ENCODE measurements around the gene NUCB1. TPM values are rescaled to one million over a fixed set of nuclear protein-coding genes. Genes with fewer than 3 reads are reported as not detected.
A peak's percentile ranks its signal among the peaks of the same experiment; 100 is the strongest.

NUCB1 gene
- 117 and 122 TPM in 2 replicates for total RNA-seq

DNA sequence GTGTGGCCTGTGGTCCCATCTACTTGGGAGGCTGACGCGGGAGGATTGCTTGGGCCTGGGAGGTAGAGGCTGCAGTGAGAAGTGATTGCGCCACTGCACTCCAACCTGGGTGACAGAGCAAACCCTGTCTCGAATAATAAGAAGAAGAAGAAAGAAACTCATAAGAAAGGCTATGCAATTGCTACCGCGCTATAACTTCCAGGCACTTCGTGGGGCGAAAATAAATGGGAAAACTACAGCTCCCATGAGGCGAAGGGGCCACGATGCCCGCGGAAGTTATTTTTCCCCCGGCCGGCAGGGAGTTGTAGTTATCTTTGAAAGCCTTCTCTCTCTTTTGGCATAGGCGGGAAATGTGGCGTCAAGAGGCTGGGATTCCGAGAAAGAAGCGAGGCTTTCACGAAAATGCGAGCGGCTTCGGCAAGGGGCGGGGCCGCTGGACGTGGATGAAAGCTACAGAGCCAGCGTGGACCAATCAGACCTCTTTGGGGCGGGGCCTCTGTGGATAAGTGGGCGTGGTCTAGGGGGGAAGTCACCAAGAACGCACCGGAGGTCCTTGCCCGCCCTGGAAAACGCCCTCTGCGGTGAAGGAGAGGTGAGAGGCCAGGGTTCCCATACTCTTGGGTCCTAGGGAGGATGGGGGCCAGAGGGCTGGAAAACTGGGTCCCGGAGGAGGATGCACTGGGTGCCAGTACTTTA is at the start of gene NUCB1:
Gene NUCB1, plus strand, starts transcription at position 532 of the 696 bp plus-strand sequence. CDS start 485 bp downstream, outside the sequence.
- intact Hi-C loops (cut with micrococcal nuclease) = loop anchor here (1.0 to 5.0 kb wide), 10 partner anchors 13 to 227 kb away; partner anchors contain the start of genes BAX, DHDH, FTL and GYS1
- Mint-ChIP-seq H3K27ac (peak within 1 kb of the TSS; percentile 96), H3K9me3 (no peaks in the 10 kb centered on the region), H3K27me3 (ENCODE audit: insufficient read depth) (peaks cover 5% of the 10 kb centered on the region), H3K36me3 (ENCODE audit: low read depth) (peaks cover 24% of the 10 kb centered on the region), H3K4me1 (ENCODE audit: low read depth) (peaks cover 32% of the 10 kb centered on the region), H3K4me3 (peak within 1 kb of the TSS; percentile 93)
- DNase-seq (ENCODE audit: low spot score) = peak; percentile 99

DNA sequence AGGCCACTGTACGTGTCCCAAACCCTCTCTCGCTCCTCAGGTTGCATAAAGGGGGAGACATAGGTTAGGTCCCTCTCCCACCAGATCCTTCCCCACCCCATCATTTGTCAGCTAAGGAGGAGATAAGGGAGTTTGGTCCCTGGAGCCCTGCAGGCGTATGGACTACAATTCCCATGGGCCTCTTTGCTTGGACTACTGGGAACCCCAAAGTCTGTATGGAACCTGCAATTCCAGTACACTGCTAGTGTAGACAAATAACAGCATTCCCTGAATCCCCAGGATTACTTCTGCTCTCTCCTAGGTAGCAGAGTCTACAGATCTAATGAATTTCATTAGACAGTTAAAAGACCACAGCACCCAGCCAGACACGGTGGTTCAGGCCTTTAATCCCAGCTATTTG is 47.8 kb upstream of the NUCB1 start:
- Mint-ChIP-seq H3K27me3 (ENCODE audit: insufficient read depth) (peaks cover 2% of the 10 kb centered on the region), H3K4me1 (ENCODE audit: low read depth) (no peaks in the 10 kb centered on the region), H3K36me3 (ENCODE audit: low read depth) (no peaks in the 10 kb centered on the region), H3K4me3 (no peak overlapping the region), H3K27ac (no peak overlapping the region), H3K9me3 (no peaks in the 10 kb centered on the region)
- no peak for DNase-seq (ENCODE audit: low spot score)
- intact Hi-C loops (cut with micrococcal nuclease) = no loop called here

DNA sequence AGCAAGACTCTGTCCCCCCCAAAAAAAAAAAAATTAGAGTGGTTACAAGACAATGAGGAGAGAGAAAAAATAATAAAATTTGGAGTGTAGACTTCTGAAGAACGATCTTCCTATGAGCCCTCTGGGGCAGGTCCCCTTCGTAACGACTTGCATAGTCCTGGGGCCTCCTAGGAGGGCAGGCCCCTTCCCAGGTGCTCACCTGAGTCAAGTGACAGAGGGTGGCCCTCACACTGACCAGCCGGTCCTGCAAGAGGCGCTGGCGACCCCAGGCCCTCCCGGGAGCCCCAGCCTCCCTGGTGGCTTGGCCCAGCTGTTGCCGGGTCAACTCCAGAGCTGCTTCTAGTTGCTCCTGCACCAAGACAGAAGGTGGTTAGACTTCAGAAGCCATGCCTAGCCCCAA is 46.6 kb upstream of the NUCB1 start:
- Mint-ChIP-seq H3K36me3 (ENCODE audit: low read depth) (no peaks in the 10 kb centered on the region), H3K27me3 (ENCODE audit: insufficient read depth) (no peaks in the 10 kb centered on the region), H3K9me3 (no peaks in the 10 kb centered on the region), H3K27ac (no peak overlapping the region), H3K4me1 (ENCODE audit: low read depth) (no peaks in the 10 kb centered on the region), H3K4me3 (no peak overlapping the region)
- intact Hi-C loops (cut with micrococcal nuclease) = no loop called here
- no peak for DNase-seq (ENCODE audit: low spot score)

DNA sequence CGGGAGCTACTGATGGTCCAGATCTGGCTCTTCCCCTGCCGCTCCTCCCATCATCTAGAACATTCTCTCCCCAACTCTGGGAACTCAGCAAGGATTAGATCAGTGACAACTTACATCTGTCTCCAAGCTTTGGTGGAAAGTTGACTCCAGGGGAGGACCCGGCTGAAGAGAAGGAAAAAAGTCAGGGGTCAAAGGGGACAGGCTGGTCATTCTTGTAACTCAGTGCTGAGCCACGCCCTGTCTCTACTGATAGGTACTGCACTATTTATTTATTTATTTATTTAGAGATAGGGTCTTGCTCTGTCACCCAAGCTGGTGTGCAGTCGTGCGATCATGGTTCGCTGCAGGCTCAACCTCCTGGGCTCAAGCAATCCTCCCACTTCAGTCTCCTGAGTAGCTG is 46.0 kb upstream of the NUCB1 start:
- DNase-seq (ENCODE audit: low spot score) = no peak
- Mint-ChIP-seq H3K36me3 (ENCODE audit: low read depth) (no peaks in the 10 kb centered on the region), H3K4me1 (ENCODE audit: low read depth) (no peaks in the 10 kb centered on the region), H3K9me3 (no peaks in the 10 kb centered on the region), H3K4me3 (no peak overlapping the region), H3K27me3 (ENCODE audit: insufficient read depth) (no peaks in the 10 kb centered on the region), H3K27ac (no peak overlapping the region)
- intact Hi-C loops (cut with micrococcal nuclease) = no loop called here

DNA sequence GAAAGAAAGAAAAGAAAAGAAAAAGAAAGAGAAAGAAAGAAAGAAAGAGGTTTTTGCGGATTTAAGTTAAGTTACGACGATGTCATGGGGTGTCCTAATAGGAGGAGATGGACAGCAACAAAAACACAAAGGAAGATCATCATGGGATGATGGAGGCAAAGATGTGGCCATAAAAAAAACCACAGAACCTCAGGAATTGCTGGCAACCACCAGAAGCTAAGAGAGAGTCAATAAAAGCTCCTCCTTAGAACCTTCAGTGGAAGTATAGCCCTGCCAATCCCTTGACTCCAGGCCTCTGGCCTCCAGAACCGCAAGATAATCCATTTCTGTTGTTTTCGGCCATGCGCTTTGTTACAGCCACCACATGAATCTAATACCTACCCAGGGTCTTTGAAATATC is 43.2 kb upstream of the NUCB1 start:
- no peak overlapping the region for H3K4me3 Mint-ChIP-seq
- DNase-seq (ENCODE audit: low spot score) = no peak
- no peaks in the 10 kb centered on the region for H3K4me1 Mint-ChIP-seq (ENCODE audit: low read depth)
- H3K9me3 Mint-ChIP-seq = no peaks in the 10 kb centered on the region
- intact Hi-C loops (cut with micrococcal nuclease) = loop anchor here (5.0 kb wide), 1 partner anchor 45 kb away; the partner anchor contains the start of gene BCAT2
- no peak overlapping the region for H3K27ac Mint-ChIP-seq
- no peaks in the 10 kb centered on the region for H3K27me3 Mint-ChIP-seq (ENCODE audit: insufficient read depth)
- H3K36me3 Mint-ChIP-seq (ENCODE audit: low read depth) = no peaks in the 10 kb centered on the region

DNA sequence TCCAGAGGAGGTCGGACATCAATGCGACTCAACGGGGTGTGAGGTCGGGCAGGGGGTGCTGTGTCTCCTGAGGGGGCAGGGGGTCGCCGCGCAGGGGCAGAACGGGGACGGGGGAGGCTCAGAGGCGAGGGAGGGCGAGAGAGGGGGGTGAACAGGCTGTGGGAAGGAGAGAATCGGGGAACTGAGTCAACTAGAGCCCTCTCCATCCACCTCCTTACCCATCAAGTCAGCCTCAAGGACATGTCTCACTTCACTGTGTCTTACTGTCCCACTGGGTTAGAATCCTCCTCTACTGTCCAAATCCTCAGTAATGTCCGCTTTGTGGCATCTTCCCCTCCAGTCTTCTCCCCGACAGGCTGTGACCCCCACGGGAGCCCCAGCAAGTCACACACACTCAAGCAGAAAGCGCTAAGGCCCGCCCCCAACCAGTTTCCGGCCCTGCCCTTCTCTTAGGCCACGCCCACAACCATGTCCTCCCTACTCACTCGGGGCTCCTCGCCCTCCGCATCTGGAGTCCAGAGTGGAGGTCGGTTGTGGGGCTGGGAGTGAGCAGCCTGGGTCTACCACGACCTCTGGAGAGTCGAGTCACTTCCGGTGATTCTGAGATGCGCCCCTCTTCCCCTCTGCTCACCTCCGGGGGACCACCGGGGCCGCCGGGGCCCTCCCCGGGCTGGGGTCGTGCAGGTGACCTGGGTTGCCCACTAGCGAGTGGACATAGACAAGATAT is 41.0 kb upstream of the NUCB1 start:
- no peaks in the 10 kb centered on the region for H3K36me3 Mint-ChIP-seq (ENCODE audit: low read depth)
- H3K4me3 Mint-ChIP-seq = peak overlapping the region; percentile 91
- H3K27me3 Mint-ChIP-seq (ENCODE audit: insufficient read depth) = no peaks in the 10 kb centered on the region
- DNase-seq (ENCODE audit: low spot score) = peak; percentile 70
- H3K4me1 Mint-ChIP-seq (ENCODE audit: low read depth) = no peaks in the 10 kb centered on the region
- H3K27ac Mint-ChIP-seq = peak overlapping the region; percentile 91
- intact Hi-C loops (cut with micrococcal nuclease) = loop anchor here (1.0 to 5.0 kb wide), 4 partner anchors 13 to 106 kb away; partner anchors contain the start of genes BCAT2, FTL, NUCB1 and PPP1R15A
- no peaks in the 10 kb centered on the region for H3K9me3 Mint-ChIP-seq

DNA sequence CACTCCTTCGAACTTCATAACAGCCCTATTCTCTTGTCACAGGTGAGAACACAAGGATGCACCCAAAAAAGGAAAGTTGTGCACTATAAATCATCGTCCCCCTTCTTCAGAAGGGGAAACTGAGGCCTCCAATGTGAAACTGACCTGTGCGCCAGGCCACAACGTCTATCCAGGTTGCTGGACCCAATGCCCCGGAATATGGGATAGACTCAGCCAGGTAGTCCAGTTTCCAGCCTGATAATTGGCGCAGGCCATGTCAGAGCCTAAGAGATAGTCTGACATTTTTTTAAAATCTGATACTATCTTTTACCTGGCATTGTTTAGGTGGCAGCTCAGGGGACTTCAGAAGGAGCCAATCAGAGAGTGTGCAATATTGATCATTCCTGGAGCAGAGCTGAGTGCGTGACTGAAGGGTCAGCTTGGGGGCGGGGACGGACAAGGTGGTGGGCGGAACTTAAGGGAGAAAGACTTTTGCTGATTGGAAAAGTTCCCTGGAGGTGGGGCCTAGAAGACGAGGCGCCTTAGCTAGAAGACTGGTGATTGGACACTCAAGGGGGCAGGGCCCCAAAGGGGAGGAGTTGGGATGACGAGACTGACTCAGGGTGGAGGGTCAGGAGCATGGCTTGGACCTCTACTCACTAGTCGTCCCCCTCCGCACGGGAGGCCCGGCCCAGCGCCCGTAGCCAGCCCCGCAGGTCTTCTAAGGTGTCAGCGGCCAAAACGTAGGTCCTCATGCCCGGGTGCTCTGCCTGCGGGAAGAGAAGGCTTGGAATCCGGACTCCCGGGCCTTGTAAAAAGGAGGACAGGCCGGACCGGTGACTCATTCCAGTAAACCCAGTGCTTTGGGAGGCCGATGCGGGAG is 40.2 kb upstream of the NUCB1 start:
- DNase-seq (ENCODE audit: low spot score) = no peak
- no peaks in the 10 kb centered on the region for H3K36me3 Mint-ChIP-seq (ENCODE audit: low read depth)
- H3K4me1 Mint-ChIP-seq (ENCODE audit: low read depth) = no peaks in the 10 kb centered on the region

DNA sequence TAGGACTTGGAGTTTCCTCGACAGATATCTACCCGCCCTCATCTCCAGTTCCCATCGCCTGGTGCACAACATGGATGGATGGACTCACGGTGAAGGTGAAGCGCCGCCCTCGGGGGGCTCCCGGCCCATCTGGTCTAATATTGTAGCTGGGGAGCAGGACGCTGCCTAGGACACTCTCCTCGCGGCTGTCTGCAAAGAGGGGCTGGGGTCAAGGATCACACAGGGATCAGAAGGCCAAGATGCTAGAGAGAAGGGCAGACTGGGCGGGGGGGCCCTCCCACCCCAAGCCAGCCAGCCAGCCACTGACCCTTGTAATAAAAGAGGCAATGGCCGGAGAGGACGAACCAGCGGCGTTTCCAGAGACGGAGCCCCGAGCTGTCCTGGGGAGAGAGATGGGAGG is 38.8 kb upstream of the NUCB1 start:
- Mint-ChIP-seq H3K36me3 (ENCODE audit: low read depth) (no peaks in the 10 kb centered on the region), H3K27ac (no peak overlapping the region), H3K4me1 (ENCODE audit: low read depth) (no peaks in the 10 kb centered on the region), H3K4me3 (no peak overlapping the region), H3K27me3 (ENCODE audit: insufficient read depth) (peaks cover 2% of the 10 kb centered on the region), H3K9me3 (no peaks in the 10 kb centered on the region)
- intact Hi-C loops (cut with micrococcal nuclease) = no loop called here
- no peak for DNase-seq (ENCODE audit: low spot score)

More for the DNA sequence above, 40.2 kb upstream of the NUCB1 start:
- no peaks in the 10 kb centered on the region for H3K9me3 Mint-ChIP-seq
- no peak overlapping the region for H3K4me3 Mint-ChIP-seq
- H3K27me3 Mint-ChIP-seq (ENCODE audit: insufficient read depth) = peaks cover 2% of the 10 kb centered on the region
- no peak overlapping the region for H3K27ac Mint-ChIP-seq
- intact Hi-C loops (cut with micrococcal nuclease) = loop anchor here (1.0 to 5.0 kb wide), 3 partner anchors 12 to 105 kb away; partner anchors contain the start of genes BCAT2, FTL and PPP1R15A

DNA sequence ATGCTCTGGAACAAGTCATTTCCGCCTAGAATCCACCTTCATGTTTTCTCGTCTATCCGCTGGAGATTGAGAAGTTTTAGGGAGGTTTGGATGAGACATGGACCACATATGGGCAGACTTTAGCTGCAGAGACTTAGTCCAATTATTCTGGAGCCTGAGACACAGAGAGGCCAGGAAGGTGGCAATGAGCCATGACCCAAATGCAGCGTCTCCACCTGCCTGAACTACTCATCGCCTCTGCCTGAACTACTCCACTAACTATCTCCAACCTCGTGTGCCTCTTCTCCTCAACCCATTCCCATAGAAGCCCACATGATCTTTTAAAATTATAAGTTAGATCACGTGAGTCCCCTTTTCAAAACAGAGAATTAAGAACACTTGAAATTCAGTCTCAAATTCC is 37.3 kb upstream of the NUCB1 start:
- Mint-ChIP-seq H3K27me3 (ENCODE audit: insufficient read depth) (peaks cover 7% of the 10 kb centered on the region), H3K27ac (no peak overlapping the region), H3K4me1 (ENCODE audit: low read depth) (no peaks in the 10 kb centered on the region), H3K36me3 (ENCODE audit: low read depth) (no peaks in the 10 kb centered on the region), H3K9me3 (no peaks in the 10 kb centered on the region), H3K4me3 (no peak overlapping the region)
- DNase-seq (ENCODE audit: low spot score) = no peak
- intact Hi-C loops (cut with micrococcal nuclease) = no loop called here

DNA sequence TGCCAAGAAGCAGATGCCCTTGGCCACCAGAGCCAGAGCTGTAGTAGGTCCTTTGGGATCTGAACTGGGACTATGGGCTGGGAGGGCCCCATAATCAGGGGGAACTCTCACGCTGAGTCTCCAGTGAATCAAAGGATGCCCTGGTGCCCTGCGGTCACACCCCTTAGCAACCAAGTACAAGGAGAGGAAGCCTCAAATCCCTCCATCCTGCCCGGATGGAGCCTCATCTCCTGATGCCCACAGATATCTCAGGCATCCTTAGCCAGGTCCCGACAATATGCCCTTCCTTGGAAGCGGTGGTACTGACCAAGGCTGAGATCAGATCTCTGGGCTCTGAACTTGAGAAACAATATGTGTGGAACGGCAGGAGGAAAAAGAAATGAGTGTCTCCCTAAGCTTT is 33.4 kb upstream of the NUCB1 start:
- peaks cover 7% of the 10 kb centered on the region for H3K27me3 Mint-ChIP-seq (ENCODE audit: insufficient read depth)
- peaks cover 6% of the 10 kb centered on the region for H3K4me1 Mint-ChIP-seq (ENCODE audit: low read depth)
- H3K9me3 Mint-ChIP-seq = no peaks in the 10 kb centered on the region
- DNase-seq (ENCODE audit: low spot score) = no peak
- no peak overlapping the region for H3K4me3 Mint-ChIP-seq
- H3K27ac Mint-ChIP-seq = no peak overlapping the region
- intact Hi-C loops (cut with micrococcal nuclease) = no loop called here
- no peaks in the 10 kb centered on the region for H3K36me3 Mint-ChIP-seq (ENCODE audit: low read depth)

DNA sequence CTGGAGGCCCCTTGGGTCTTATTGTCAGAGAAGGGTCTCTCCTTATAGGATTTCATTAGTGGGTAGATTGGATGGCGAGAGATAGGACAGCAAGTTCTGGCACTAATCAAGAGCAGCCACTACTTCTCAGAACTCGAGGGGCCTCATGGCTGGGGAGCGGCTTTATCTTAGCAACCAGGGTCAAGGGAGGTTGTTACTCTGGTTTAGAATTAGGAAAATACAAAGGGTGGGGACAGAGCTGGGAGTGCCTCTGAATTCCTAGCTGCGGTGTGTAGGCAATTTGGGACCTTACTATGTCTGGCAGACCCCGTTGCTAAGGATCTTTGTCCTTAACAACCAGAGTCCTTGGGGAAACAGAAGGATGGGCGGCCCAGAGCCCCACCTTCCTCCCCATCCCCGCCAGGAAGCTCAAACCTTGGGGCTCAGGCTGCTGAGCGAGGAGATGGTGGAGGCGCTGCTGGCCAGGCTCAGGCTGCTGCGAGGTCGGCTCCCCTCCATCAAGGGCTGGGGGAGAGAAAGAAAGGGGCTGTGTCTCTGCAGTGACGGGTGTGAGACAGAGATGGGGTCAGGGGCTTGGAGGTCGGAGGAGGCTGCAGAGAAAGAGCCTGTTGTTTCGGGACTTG is 32.9 kb upstream of the NUCB1 start:
- H3K4me3 Mint-ChIP-seq = no peak overlapping the region
- intact Hi-C loops (cut with micrococcal nuclease) = no loop called here
- DNase-seq (ENCODE audit: low spot score) = no peak
- no peaks in the 10 kb centered on the region for H3K9me3 Mint-ChIP-seq
- H3K27me3 Mint-ChIP-seq (ENCODE audit: insufficient read depth) = peaks cover 10% of the 10 kb centered on the region
- peaks cover 6% of the 10 kb centered on the region for H3K4me1 Mint-ChIP-seq (ENCODE audit: low read depth)
- H3K36me3 Mint-ChIP-seq (ENCODE audit: low read depth) = no peaks in the 10 kb centered on the region
- H3K27ac Mint-ChIP-seq = no peak overlapping the region

DNA sequence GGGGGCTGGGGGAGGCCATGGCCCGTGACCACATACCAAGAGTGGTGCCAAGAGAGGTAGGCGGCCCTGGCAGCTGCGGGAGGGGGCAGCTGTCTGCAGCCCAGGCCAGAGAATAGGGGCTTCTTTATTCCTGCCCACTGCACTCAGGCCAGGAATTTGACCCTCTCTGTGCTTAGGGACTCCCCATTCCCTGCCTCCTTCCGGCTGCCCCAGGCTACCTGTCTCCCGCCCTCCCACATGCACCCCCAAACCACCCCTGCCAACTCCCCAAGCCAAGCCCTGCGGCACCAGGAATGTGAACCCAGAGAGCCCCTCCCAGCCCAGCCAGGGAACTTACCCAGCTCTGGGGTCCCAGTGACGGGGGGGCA is 32.4 kb upstream of the NUCB1 start:
- intact Hi-C loops (cut with micrococcal nuclease) = no loop called here
- peaks cover 11% of the 10 kb centered on the region for H3K27me3 Mint-ChIP-seq (ENCODE audit: insufficient read depth)
- DNase-seq (ENCODE audit: low spot score) = no peak
- H3K36me3 Mint-ChIP-seq (ENCODE audit: low read depth) = no peaks in the 10 kb centered on the region
- no peak overlapping the region for H3K27ac Mint-ChIP-seq
- no peaks in the 10 kb centered on the region for H3K9me3 Mint-ChIP-seq
- peaks cover 6% of the 10 kb centered on the region for H3K4me1 Mint-ChIP-seq (ENCODE audit: low read depth)
- no peak overlapping the region for H3K4me3 Mint-ChIP-seq

All from activated T-helper 1 cell treated with anti-CD3 and anti-CD28 coated beads, Interleukin-12 subunit alpha, Interleukin-12 subunit beta, Interleukin-2, Interleukin-4 antibody, amounts not matched to agents 30 ng/mL and 10 ng/mL and 1 ng/mL, durations not matched to agents 14 hours and 24 hours and 36 hours (primary cell).